Activated CD4-positive, alpha-beta T cell treated with anti-CD3 and anti-CD28 coated beads for 1 hour (primary cell): ENCODE data around the gene VPS13D.
"Not testable (repeated sequence)": the region's sequence is repeated elsewhere in the genome, so short reads cannot be mapped to it uniquely, and the experiment has no call there.

Source experiments
- DNase-seq: peaks from one replicate; pipeline ENCODE4 v3.0.0-alpha.2; 2020

The VPS13D gene

GRCh38 chr1:12525311-12526181 is 295.7 kb downstream of the VPS13D start:
- no peak for DNase-seq

GRCh38 chr1:12527564-12527963 is 297.7 kb downstream of the VPS13D start:
- DNase-seq: no peak

GRCh38 chr1:12528021-12528852 is 298.4 kb downstream of the VPS13D start:
- no peak for DNase-seq

- DNase-seq: no peak
Observed at GRCh38 chr1:12529640-12530174, 299.9 kb downstream of the VPS13D start.

GRCh38 chr1:12530462-12531178 is 300.8 kb downstream of the VPS13D start:
- no peak for DNase-seq

GRCh38 chr1:12531179-12531499 is 301.3 kb downstream of the VPS13D start:
- DNase-seq: no peak

GRCh38 chr1:12532405-12533315 is 302.8 kb downstream of the VPS13D start:
- no peak for DNase-seq

GRCh38 chr1:12536023-12536639 is 306.3 kb downstream of the VPS13D start:
- no peak for DNase-seq

GRCh38 chr1:12537294-12537693 is 307.5 kb downstream of the VPS13D start:
- no peak for DNase-seq

GRCh38 chr1:12537906-12538461 is 308.2 kb downstream of the VPS13D start:
- no peak for DNase-seq

- not testable (repeated sequence) for DNase-seq
Observed at GRCh38 chr1:12538536-12538935, 308.7 kb downstream of the VPS13D start.

- no peak for DNase-seq
Observed at GRCh38 chr1:12539320-12539704, 309.5 kb downstream of the VPS13D start.

GRCh38 chr1:12539705-12540579 is 310.1 kb downstream of the VPS13D start:
- DNase-seq: no peak

GRCh38 chr1:12540580-12541273 is 310.9 kb downstream of the VPS13D start:
- DNase-seq: no peak

GRCh38 chr1:12541274-12542137 is 311.7 kb downstream of the VPS13D start:
- DNase-seq: no peak

GRCh38 chr1:12542138-12542465 is 312.3 kb downstream of the VPS13D start:
- DNase-seq: no peak

- no peak for DNase-seq
Observed at GRCh38 chr1:12542616-12543592, 313.1 kb downstream of the VPS13D start.
